NCI-H446 treated with DMSO at 0.1 percent for 48 hours (cell line): ENCODE results near the gene CRHR2.
"Not testable (repeated sequence)": the region's sequence is repeated elsewhere in the genome, so short reads cannot be mapped to it uniquely, and the experiment has no call there.

ENCODE experiments used
- DNase-seq: peaks from one replicate; lab custom pipeline; 2025; lab: John Stamatoyannopoulos, UW

CRHR2 gene

DNA sequence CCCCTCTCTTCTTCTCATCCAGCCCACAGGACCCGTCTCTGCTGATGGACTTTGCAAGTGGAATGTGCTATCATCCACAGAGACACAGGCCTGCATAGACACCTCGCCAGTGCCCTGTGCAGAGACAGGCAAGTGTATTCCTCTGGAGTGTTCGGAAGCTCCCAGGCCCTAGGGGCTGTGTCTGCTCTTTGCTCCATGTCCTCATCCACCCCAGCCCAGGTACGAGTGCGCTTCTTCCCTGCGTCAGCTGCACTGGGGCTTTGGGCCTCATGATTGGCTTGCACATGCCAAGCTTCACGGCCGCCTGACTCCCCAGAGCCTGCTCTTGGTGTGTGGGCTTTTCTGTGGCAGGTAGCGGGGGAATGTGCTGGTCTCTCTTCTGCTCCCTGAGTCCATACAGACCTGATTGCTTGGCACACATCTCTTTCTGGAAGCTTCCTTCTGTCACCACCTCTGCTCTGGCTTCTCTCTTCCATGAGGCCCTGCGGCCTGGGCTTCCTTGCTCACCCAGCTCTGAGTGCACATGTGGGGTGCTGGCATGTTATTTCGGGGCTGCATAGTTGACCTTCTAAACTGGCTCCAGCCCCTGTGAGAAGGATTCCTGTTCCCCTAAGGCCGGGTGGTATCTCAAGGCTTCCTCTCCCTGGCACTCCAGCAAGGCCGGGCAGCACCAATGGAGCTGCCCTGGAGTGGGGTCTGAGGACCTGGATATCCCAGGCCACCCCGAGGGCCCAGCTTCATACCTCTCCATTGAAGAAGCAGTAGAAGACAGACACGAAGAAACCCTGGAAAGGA lies 27.8 kb downstream of the CRHR2 start:
- DNase-seq: no peak

DNA sequence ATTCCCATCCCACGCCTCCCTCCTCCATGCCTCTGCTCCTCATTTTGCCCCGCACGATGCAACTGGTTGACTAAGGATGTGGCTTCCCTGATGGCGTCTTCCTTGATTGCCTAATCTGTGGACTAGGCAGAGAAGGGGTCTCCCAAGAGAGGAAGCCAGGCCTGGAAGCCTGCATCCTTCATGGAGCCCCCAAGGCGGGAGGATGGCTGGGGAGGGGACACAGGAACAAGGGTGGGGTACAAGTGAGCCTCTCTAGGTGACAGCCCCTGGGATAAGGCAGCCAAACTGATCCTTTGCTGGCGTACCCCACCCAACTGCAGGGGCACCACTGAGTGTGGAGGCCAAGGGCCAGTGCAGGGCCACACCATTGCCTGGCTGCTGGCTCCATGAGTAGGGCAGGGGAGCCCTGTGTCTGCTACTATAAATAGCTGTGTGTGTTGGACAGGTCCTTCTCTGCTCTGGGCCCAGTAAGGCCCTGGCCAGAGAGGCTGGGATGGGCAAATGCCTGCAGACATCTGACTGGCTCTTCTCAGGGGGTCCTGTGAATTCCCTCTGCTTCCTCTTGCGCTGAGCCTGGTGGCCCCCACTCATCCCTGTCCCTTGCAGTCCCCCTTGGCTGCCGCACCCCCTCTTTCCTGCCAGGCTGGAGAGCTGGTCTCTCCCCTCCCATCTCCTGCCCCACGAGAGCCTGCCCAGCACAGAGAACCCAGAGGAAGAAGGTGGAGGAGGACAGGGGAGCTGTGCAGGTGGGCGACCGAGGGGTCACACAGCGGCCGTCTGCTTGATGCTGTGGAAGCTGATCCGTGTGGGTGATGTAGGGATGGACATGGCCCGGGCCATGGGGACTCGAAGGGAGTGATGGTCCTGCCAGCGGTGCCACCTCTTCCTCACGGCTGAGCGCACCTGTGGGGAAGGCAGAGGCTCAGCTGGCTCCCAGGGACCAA lies 29.3 kb downstream of the CRHR2 start:
- no peak for DNase-seq

DNA sequence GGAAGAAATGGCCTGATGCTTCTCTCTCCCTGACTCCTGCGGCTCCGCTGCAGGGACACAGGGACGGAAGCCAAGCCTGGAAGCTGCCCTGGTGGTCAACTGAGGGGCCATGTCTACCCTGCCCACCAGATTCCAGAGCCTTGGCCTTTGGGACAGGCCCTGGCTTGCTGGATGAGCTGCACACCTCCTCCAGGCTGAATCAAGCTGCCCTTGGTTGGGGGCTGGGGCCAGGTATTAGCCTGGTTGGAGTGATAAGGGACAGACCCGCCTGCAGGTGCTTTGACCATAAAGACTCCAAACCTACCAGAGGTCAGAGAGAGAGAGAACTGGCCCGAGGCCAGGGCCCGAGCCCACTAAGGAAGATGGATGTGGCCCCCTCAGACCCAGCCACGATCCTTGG lies 30.1 kb downstream of the CRHR2 start:
- no peak for DNase-seq

DNA sequence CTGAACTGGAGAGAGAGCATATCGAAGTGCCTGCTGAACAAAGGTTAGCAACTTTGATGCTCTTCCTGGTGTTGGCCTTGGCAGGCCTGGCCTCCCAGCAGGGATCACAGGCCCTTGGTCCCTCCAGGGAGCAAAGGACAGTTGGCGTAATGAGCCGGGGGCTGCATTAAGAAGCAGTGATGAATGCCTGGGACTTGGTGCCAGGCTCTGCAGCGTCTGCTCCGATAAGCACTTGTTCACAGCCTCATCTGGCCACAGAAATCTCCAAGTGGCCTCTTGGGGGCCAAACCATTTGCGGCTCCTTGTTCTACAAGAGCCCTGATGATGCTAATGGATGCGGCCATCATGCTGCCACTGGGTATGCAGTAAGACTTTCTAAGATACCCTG lies 31.8 kb downstream of the CRHR2 start:
- no peak for DNase-seq

DNA sequence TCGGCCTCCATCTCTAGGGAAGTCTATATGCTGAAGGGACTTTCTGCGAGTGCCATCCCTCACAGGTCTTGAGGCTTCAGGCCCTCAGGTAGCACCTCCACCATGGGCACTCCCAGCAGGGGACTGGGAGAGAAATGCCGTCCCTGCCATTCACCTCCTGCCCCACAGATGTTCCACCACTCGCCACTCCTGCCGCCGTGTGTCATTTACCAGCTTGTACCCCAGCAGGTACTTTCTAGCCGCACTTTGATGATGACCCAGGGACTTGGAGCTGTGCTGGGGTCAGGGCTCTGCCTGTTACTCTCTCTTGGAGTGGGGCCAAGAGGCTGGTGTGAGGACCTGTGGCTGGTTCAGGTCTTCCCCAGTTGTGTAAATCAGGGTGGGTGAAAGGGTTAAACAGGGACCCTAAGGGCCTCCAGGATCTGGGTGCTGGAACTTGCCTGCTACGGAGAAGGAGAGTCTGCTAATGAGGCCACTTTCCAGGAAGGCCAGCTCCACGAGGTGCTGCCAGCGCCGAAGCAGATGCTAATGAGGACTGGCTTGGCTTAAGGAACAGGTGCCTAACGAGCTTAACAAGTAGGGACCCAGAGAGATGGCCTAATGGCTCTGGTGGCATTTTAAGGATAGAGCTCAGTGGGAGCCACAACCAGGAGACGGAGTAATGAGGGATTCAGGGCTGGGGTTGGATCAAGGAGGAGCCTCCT lies 32.4 kb downstream of the CRHR2 start:
- no peak for DNase-seq

DNA sequence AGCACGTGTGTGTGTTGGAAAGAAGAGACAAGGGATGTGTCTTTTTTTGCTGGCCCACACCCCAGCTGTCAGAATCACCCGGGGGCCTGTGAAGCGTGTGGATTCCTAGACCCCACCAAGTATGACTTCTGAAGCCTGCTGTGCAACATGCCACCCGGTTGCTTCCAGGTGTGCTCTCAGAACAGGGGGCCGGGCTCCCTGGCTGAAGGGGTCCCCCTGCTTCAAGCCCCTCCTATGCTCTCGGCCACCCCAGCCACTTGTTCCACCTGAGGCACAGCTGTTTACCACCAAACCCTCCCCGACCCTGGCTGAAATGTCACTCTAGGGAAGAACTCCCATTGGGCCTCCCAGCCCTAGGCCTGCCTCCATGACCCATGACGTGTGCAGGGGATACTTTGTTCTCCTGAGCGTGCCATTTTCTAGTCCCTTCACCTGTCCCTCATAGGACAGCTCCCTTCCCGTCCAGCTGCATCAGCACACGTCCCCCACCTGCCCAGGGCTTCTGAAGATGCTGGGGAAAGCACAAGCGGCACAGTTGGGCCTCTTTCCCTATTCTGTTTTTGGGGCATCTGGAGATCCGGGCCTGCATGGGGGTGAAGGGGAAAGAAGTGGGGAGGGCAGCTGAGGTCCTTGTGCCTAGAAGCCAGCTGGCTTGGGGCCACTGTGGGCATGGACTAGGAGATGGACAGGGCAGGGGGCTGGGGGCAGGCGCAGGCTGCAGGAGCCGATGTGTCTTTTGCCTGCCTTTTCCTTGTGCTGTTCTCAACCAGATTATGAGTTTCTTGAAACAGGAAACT lies 33.3 kb downstream of the CRHR2 start:
- no peak for DNase-seq

DNA sequence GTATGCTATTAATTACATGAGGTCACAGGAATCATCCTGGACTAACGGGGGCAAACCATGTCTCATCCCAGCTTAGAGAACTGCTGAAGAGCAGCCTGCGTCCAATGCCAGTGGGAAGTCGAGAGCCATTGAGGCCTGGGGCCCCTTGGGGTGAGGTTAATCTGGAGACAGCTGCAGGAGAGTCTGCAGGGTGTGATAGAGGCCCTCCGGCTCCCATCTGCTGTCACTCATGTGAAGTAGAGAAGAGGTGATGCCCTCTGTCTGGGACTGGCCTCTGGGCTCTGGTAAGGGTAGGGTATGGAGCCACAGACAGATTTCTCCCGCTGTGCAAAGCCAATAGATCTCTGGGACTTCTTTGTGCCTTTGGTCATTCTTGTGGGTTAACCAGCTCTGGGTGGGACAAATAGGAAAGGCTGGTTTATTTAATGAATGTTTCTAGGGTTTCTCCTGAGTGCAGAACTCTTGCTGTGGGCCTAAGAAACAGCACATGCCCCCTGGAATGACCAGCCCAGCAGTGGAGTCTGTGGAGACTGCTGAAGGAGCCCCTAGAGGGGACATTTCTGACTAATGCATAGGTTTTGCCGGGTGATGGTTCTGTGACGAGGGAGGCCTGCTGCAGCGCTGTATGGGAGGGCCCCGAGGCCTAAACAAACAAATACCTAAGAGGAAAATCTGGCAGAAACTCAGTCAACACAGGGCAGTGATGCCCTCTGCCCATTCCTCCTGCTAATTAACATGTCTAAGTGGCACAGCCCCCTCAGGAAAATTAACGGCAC lies 34.5 kb downstream of the CRHR2 start:
- DNase-seq: no peak

DNA sequence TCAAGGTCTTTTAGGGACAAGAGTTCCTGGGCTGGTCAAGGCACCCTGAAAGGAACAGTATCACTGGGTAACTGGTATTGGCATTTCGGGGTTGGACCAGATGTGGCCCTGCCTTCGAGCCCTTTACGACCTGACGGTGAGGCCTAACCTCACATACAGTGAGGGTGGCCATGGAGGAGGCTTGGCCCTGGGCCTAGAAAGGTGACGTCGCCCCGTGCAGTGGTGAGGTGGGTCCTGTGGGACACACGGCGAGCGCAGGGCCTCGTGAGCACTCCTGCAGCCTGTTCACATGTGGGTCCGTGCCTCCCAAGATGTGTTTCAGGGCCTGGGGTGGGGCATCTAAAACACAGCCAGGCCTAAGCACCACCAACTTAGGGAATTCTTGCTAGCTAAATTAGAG lies 36.1 kb downstream of the CRHR2 start:
- no peak for DNase-seq

DNA sequence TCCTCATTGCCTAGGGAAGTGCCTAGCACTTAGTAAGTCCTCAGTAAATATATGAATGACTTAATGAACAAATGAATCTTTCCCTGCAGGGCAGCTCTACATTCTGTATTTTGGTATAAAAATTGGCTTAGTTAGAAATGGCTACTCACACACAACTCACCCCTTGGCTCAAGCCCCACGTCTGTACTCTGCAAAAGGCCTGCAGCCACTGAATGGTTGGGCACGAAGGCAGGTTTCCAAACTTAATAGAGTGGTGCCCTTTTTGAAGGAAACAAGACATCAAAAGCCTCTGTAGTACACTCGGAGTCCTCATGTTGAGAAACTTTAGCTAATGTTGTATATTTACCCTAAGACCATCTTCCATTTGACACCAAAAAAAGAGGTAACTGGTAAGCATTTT lies 36.6 kb downstream of the CRHR2 start:
- no peak for DNase-seq

DNA sequence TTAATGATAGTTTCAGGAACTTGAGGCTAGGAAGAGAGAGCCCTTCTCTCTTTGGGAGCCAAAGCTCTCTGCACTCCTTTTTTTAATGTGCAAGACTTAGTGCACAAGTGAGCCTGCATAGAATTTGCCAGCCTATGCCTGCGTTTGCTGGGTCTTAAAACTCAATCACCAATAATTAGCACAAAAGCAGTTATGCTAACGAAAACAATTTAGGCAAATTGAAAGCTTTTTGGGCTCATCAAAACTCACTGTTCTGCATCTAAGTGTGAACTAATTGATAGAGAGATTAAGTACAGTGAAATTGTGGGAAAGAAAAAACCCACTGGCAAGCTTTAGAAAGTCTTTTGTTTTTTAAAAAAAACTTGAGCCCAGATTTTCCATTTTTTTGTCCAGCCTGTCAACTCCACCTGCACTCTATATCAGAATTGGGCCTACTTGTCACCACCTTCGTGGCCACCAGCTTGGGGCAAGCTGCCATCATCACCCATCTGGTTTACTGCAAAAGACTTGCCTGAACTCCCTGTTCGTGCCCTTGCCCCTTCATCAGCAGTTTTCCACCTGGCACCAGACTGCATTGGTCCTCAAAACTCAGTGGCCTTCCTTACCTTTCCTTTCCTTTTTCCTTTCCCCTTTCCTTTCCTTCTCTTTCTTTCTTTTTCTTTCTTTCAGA lies 37.8 kb downstream of the CRHR2 start:
- no peak for DNase-seq

DNA sequence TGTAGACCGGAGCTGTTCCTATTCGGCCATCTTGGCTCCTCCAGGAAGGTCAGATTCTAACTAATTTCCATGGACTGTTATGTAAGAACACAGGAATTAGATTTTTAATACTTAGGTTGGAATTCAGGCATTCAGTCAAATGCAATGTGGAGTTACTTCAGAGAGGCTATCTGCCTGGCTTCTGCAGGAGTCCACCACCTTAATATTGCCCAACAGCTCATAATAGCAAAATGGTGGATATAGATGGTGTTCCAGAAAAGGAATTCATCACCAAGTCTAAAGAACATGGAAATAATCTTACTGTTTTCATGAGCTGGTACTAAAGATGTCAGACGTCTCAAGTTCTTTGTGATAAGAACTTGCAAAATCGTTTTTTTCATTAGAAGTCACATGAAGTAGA lies 39.5 kb downstream of the CRHR2 start:
- no peak for DNase-seq

DNA sequence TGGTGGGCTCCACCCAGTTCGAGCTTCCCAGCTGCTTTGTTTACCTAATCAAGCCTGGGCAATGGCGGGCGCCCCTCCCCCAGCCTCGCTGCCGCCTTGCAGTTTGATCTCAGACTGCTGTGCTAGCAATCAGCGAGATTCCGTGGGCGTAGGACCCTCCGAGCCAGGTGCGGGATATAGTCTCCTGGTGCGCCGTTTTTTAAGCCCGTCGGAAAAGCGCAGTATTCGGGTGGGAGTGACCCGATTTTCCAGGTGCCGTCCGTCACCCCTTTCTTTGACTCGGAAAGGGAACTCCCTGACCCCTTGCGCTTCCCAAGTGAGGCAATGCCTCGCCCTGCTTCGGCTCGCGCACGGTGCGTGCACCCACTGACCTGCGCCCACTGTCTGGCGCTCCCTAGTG lies 39.9 kb downstream of the CRHR2 start:
- not testable (repeated sequence) for DNase-seq

DNA sequence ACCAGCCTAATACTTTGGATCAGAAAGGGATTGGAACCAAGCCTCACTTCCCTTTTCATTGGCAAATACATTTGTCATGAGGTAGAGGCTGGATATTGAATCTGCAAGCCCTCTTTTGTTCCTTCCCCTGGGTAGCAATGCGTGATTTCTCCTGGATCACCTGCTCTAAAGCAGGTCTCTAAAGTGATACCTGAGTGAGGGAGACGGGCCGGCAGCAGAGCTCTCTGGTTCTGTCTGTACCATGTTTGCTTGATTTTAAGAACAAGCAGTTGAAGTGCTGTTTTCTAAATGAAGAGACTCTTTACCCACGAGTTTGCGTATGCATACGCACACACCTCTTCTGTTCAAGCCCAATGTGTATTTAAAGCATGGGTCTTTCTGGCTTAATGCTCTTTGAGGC lies 46.5 kb downstream of the CRHR2 start:
- DNase-seq: no peak

DNA sequence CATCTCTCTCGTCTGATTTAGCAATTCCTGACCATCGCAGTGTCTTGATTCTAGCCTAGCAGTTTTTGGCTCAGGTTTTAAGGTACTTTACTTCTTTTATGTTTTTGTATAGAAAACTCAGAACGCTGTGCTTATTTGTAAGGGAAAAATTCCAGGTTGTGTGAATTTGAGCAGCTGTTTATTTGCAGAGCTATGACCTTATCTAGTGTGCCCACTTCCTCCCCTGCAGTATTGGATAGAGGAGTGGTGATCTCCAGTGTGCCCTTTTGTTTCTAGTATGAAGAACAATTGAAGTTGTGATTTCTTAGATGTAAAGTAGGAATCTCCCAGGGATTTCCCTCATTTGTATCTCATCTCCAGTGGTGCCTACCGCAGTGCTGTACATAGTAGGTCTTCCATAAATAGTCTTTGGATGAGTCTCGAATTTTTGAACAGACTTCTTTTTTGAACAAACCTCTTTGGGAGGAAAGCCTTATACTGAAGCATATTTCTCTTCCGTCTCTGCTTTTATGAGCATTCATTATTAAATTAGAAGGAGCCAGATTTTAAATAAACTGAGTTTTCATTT lies 47.5 kb downstream of the CRHR2 start:
- no peak for DNase-seq

DNA sequence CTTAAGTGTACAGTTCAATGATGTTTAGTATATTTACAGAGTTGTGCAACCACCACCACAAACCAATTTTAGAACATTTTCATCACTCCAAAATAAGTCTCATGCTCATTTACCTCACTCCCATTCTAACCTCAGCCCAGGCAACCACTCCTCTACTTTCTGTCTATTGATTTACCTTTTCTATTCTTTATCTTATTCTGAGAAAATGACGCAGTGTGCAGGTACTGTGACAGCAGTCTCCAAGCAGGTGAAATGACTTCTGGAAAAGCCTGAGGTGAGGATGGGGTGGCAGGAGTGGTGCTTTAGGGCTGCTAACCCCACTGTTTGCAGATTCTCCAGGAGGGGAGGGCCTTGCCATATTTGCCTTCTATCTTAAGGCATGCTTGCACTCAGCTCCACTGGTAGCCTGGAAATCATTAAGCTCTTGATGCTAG lies 48.0 kb downstream of the CRHR2 start:
- no peak for DNase-seq

DNA sequence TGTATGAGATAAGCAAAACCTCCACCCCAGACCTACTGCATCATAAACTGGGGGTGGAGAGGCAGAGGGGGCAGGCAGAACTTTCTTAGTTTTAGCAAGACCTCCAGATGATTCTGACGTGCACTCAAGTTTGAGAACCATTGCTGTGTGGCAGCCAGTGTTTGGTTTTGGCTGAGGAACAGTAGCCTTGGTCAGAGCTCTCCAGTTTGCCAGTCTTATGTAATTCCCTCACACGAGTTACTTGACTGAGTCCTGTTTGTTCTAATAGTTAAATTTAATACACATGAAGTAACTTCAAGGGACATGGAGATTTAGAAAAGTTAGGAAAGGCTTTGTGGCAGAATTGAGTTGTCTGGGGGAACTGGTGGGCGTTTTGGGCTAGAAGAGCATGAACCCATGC lies 49.0 kb downstream of the CRHR2 start:
- DNase-seq: no peak

DNA sequence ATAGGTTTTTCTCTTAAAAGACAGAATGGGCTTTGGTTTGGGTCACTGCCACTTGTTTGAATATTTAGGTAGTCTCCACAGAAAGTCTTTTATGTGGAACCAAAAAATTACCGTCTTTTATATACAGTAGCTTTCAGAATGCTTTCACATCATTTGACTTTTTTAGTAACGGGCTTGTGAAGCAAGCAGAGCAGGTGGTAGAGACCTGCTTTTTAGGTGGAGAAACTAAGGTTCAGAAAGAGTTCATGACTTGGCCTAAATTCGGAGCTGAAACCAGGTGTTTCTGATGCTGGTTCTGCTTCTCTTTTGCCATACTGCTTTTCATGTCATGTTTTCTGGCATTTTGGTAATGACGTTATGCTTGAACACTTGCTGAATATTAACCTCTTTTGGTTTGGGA lies 51.3 kb downstream of the CRHR2 start:
- DNase-seq: no peak

DNA sequence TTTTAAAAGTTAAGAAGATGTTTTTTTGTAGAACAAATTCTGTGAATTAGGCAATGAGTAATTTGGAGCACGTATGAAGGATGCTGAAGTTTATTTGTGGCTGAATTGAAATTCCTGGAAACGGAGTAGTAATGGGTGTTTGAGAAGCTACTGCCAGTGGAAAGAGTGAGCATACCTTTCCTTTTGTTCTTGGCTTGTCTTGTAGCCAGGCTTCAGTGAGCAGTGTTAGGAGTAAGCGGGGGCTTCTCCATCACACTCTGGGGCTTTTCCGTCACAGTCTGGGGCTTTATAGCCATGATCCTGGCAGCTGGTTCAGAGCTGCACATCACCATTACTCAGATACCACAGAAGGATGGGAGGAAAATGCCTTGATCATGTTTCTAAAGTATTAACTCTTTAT lies 55.2 kb downstream of the CRHR2 start:
- DNase-seq: no peak

DNA sequence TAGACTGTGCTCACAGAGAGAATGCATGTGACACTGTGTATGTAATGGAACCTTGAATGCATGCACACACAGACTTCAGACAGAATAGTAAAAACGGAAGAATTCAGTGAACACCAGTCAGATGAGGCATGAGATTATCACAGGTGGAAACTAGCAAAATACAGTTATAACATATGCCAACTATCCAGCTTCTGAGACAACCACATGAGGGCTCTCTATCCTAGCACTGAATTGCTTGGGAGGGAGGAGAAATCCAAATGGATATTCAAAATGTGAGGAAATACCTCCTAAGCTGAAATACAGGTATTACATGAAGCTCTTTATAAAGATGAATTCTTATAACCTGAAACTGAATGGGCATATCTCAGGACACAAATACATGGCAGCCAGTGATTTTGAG lies 57.0 kb downstream of the CRHR2 start:
- DNase-seq: no peak

DNA sequence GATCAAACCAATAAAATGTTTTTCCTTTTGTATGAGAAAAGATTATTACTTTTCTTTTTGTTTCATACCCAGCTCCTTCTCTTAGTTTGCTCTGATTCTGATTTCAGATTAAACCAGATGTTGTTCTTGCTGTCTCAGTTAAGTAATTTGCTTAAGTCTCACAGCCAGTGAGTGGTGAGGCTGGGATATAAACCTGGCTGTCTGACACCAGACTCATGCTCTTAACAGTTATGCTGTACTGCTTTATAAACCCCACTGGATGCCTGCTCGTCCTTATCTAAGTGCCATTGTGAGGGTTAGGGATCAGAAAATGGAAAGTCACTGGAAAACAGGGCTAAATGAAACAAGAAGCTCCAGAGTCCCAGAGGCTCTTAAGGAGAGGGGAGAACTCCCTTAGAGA lies 63.3 kb downstream of the CRHR2 start:
- no peak for DNase-seq
